Ishikawa (cell line): ENCODE measurements around the gene ARHGAP21.

Source experiments
- CEBPB ChIP-seq: IDR thresholded peaks from 2 replicates; pipeline ENCODE4 v1.6.1; 2012
- CREB1 ChIP-seq: IDR thresholded peaks from 2 replicates; pipeline ENCODE4 v1.6.1; 2012; ENCODE audit warnings: low read depth
- EGR1 ChIP-seq: IDR thresholded peaks from 2 replicates; pipeline ENCODE4 v1.6.1; 2012
- EP300 ChIP-seq: IDR thresholded peaks from 2 replicates; pipeline ENCODE4 v1.6.1; 2012; ENCODE audit warnings: borderline replicate concordance
- FOXM1 ChIP-seq: IDR thresholded peaks from 2 replicates; pipeline ENCODE4 v1.6.1; 2012; ENCODE audit warnings: low read depth, borderline replicate concordance
- NFIC ChIP-seq: IDR thresholded peaks from 2 replicates; pipeline ENCODE4 v1.6.1; 2012
- RAD21 ChIP-seq: IDR thresholded peaks from 2 replicates; pipeline ENCODE4 v1.6.1; 2012; ENCODE audit warnings: low read depth
- TAF1 ChIP-seq: IDR thresholded peaks from 2 replicates; pipeline ENCODE4 v1.6.1; 2012; ENCODE audit warnings: low read depth, mild to moderate bottlenecking
- TCF12 ChIP-seq: IDR thresholded peaks from 2 replicates; pipeline ENCODE4 v1.6.1; 2012; ENCODE audit warnings: low read depth
- TEAD4 ChIP-seq: IDR thresholded peaks from 2 replicates; pipeline ENCODE4 v1.6.1; 2012
- YY1 ChIP-seq: IDR thresholded peaks from 2 replicates; pipeline ENCODE4 v1.6.1; 2012; ENCODE audit warnings: low read depth
- ZBTB7A ChIP-seq: IDR thresholded peaks from 2 replicates; pipeline ENCODE4 v1.6.1; 2012; ENCODE audit warnings: low read depth
- TF ChIP-seq, protein P1 (sequence below): IDR thresholded peaks from 2 replicates; pipeline ENCODE4 v1.6.1; 2012; ENCODE audit warnings: low read depth, mild to moderate bottlenecking
- TF ChIP-seq, protein P2 (sequence below): IDR thresholded peaks from 2 replicates; pipeline ENCODE4 v1.6.1; 2012
- TF ChIP-seq, protein P3 (sequence below): IDR thresholded peaks from 2 replicates; pipeline ENCODE4 v1.6.1; 2012

Gene ARHGAP21

DNA sequence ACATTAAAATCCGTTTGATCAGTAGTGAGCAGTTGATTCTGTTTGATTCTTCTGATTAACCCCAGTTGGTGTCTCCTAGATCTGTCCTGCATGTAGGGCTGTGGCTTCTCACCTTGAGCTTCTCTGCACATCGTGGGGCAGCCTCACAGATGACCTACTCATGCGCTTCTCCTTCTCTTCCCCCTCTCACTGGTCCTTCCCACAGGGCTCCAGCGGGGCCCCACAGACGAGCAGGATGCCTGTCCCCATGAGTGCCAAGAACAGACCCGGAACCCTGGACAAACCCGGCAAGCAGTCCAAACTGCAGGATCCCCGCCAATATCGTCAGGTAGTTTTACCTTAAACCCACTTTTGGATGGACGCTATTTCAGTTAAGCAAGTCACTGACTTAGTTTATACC, 178.9 kb downstream of the ARHGAP21 start:
- TF ChIP-seq FOXM1 (no peak), EP300 (no peak), TAF1 (no peak), CREB1 (no peak), ZBTB7A (no peak), TCF12 (no peak), CEBPB (no peak)
- TF ChIP-seq, protein P1, sequence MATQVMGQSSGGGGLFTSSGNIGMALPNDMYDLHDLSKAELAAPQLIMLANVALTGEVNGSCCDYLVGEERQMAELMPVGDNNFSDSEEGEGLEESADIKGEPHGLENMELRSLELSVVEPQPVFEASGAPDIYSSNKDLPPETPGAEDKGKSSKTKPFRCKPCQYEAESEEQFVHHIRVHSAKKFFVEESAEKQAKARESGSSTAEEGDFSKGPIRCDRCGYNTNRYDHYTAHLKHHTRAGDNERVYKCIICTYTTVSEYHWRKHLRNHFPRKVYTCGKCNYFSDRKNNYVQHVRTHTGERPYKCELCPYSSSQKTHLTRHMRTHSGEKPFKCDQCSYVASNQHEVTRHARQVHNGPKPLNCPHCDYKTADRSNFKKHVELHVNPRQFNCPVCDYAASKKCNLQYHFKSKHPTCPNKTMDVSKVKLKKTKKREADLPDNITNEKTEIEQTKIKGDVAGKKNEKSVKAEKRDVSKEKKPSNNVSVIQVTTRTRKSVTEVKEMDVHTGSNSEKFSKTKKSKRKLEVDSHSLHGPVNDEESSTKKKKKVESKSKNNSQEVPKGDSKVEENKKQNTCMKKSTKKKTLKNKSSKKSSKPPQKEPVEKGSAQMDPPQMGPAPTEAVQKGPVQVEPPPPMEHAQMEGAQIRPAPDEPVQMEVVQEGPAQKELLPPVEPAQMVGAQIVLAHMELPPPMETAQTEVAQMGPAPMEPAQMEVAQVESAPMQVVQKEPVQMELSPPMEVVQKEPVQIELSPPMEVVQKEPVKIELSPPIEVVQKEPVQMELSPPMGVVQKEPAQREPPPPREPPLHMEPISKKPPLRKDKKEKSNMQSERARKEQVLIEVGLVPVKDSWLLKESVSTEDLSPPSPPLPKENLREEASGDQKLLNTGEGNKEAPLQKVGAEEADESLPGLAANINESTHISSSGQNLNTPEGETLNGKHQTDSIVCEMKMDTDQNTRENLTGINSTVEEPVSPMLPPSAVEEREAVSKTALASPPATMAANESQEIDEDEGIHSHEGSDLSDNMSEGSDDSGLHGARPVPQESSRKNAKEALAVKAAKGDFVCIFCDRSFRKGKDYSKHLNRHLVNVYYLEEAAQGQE: no peak
- TF ChIP-seq, protein P2, sequence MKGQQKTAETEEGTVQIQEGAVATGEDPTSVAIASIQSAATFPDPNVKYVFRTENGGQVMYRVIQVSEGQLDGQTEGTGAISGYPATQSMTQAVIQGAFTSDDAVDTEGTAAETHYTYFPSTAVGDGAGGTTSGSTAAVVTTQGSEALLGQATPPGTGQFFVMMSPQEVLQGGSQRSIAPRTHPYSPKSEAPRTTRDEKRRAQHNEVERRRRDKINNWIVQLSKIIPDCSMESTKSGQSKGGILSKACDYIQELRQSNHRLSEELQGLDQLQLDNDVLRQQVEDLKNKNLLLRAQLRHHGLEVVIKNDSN: no peak
- TF ChIP-seq, protein P3, sequence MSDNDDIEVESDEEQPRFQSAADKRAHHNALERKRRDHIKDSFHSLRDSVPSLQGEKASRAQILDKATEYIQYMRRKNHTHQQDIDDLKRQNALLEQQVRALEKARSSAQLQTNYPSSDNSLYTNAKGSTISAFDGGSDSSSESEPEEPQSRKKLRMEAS: no peak

DNA sequence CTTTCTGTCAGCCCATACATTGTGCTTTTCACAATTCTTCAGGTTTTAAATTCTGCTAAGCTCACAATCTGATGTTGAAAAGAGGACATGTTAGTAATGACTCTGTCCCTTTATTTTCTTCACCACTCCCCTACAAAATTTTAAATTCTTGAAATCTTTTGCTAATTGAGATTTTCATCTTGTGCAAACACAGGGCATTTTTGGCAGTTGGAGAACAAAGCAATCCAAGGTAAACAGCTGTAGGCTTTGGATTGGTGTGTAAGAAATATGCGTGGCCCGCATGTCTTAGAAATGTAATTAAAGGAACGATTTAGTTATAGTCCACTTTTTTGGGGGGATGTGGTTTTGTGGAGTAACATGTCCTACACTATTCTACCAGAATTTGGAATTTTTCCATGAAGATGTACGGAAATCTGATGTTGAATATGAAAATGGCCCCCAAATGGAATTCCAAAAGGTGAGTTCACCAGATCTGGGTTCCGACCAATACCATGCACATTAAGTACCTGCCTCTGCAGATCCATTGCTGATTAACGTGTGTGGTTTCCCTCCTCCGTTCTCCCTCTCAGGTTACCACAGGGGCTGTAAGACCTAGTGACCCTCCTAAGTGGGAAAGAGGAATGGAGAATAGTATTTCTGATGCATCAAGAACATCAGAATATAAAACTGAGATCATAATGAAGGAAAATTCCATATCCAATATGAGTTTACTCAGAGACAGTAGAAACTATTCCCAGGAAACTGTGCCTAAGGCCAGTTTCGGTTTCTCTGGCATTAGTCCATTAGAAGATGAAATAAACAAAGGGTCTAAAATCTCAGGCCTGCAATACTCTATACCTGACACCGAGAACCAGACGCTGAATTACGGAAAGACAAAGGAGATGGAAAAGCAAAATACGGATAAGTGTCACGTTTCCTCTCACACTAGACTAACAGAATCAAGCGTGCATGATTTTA, 181.1 kb downstream of the ARHGAP21 start:
- TF ChIP-seq TAF1: no peak
- TF ChIP-seq, protein P2: no peak
- TF ChIP-seq NFIC: no peak
- TF ChIP-seq TCF12: no peak
- no peak for TF ChIP-seq EP300
- TF ChIP-seq YY1: no peak

DNA sequence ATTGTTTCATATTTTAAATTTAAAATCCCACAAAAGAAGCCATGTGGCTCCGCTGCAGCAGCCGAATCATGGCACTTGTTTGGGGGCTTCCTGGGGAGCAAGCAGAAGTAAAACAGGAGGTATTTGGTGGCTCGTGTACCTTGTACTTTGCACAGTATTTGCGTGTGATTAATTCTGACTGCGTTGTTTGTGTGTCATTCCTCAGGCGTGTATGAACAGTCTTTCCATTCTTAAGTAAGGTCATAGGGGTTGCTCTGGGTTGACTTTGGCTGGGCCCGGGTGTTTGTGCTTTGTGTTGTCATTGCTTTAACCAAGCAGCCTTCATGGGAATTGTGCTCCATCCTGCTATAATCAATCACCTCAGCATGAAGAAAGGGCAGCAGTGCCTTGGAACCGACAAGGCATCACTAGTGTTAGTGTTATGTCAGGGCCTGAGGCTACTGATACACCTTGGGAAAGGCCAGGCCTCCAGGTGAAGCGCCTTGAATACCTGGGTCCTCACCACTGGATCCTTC, 182.4 kb downstream of the ARHGAP21 start:
- TF ChIP-seq NFIC (no peak), EP300 (no peak), CREB1 (no peak), RAD21 (no peak), TCF12 (no peak)

DNA sequence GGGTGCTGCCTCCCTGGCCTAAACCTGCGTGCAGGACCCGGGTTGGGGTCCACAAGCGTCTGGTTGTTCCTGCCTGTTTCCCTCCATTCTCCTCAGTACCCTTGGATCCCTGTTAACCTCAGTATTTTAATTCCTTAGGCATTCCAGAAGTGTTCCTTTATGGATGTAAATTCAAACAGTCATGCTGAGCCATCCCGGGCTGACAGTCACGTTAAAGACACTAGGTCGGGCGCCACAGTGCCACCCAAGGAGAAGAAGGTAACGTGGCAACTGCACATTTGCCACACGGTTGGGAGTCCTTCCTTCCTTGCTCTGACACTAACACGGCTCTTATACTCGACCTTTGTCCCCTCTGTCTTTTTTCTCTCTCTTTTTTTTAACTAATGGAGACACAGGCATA, 187.1 kb downstream of the ARHGAP21 start:
- TF ChIP-seq NFIC: no peak
- TF ChIP-seq RAD21: no peak
- no peak for TF ChIP-seq TCF12
- TF ChIP-seq, protein P1: no peak
- no peak for TF ChIP-seq EGR1
- TF ChIP-seq ZBTB7A: no peak
- TF ChIP-seq TAF1: no peak
- TF ChIP-seq, protein P3: no peak
- no peak for TF ChIP-seq TEAD4
- TF ChIP-seq EP300: no peak
- TF ChIP-seq CEBPB: no peak
- TF ChIP-seq, protein P2: no peak
- TF ChIP-seq YY1: no peak
- no peak for TF ChIP-seq CREB1
- TF ChIP-seq FOXM1: no peak

DNA sequence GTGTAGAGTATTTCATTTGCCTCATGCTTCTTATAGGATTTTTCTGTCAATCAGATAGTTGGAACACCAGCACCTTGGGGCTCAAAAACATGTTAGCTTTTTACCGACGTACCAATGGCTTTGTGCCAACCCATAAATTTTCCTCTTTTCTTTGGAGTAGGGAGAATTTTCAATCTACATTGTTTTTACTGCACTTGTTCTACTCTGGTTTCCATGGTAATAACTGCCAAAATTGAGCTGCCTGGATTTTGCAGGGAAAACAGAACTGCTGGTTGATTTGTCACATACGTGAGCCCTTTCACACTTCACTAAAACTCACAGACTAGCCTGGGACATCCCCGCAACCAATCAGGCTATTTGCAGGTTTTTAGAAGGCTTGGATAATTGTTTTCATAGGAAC, 189.7 kb downstream of the ARHGAP21 start:
- no peak for TF ChIP-seq CEBPB
- no peak for TF ChIP-seq RAD21
- no peak for TF ChIP-seq YY1
- TF ChIP-seq EP300: no peak
- TF ChIP-seq FOXM1: no peak
- no peak for TF ChIP-seq TEAD4
- TF ChIP-seq TCF12: no peak
- no peak for TF ChIP-seq TAF1
- no peak for TF ChIP-seq NFIC
- TF ChIP-seq, protein P2: no peak
- TF ChIP-seq, protein P3: no peak
- no peak for TF ChIP-seq EGR1
- no peak for TF ChIP-seq ZBTB7A
- TF ChIP-seq, protein P1: no peak
- TF ChIP-seq CREB1: no peak
